GM23338 (cell line): Measurements from ENCODE around the gene DOP1A. TPM values are rescaled to one million over a fixed set of nuclear protein-coding genes. Genes with fewer than 3 reads are reported as not detected.

Experiments used
- ATAC-seq: fragments of 200-7000 bp; cut with Tn5 transposase; 3 replicates; pipeline ENCODE4 v1.9.1; 2020
- DNase-seq: peaks from one replicate; pipeline ENCODE4 v3.0.0-alpha.2; 2015; ENCODE audit warnings: low spot score
- H2AFZ ChIP-seq: fragments of 200-600 bp; sonication (generic); 2 replicates; pipeline ENCODE4 v1.8.0; 2016; ENCODE audit warnings: antibody characterized with exemption, mild to moderate bottlenecking, moderate library complexity
- H3F3A ChIP-seq: fragments of 200-600 bp; sonication (generic); replicated peaks from 2 replicates; pipeline ENCODE4 v1.8.0; 2017; ENCODE audit warnings: antibody characterized with exemption, mixed run types, low read depth
- H3K27ac ChIP-seq: fragments of 200-600 bp; sonication (generic); 2 replicates; pipeline ENCODE4 v1.6.1; 2016; ENCODE audit warnings: low read depth
- H3K27me3 ChIP-seq: fragments of 200-600 bp; sonication (generic); 2 replicates; pipeline ENCODE4 v1.8.0; 2016; ENCODE audit warnings: mild to moderate bottlenecking, mixed run types, moderate library complexity; ENCODE audit not compliant: insufficient read depth
- H3K36me3 ChIP-seq: fragments of 200-600 bp; sonication (generic); 2 replicates; pipeline ENCODE4 v1.8.0; 2016; ENCODE audit warnings: mild to moderate bottlenecking; ENCODE audit not compliant: insufficient read depth
- H3K4me1 ChIP-seq: fragments of 200-600 bp; sonication (generic); 2 replicates; pipeline ENCODE4 v1.8.0; 2016; ENCODE audit warnings: mild to moderate bottlenecking, moderate library complexity; ENCODE audit not compliant: insufficient read depth
- H3K4me2 ChIP-seq: fragments of 200-600 bp; sonication (generic); 2 replicates; pipeline ENCODE4 v1.7.1; 2017; ENCODE audit warnings: mixed run types
- H3K4me3 ChIP-seq: fragments of 200-600 bp; sonication (generic); 2 replicates; pipeline ENCODE4 v1.6.1; 2016; ENCODE audit warnings: mixed run types
- H3K79me2 ChIP-seq: fragments of 200-600 bp; sonication (generic); replicated peaks from 2 replicates; pipeline ENCODE4 v1.8.0; 2017; ENCODE audit warnings: mild to moderate bottlenecking; ENCODE audit not compliant: insufficient read depth
- H3K9me2 ChIP-seq: fragments of 200-600 bp; sonication (generic); 2 replicates; pipeline ENCODE4 v1.8.0; 2017; ENCODE audit not compliant: insufficient read depth
- H4K20me1 ChIP-seq: fragments of 200-600 bp; sonication (generic); replicated peaks from 2 replicates; pipeline ENCODE4 v1.8.0; 2017; ENCODE audit warnings: mild to moderate bottlenecking; ENCODE audit not compliant: insufficient read depth
- H3K27ac Mint-ChIP-seq: 2 replicates; pipeline ENCODE4 v1.8.0; 2020; ENCODE audit warnings: inconsistent platforms, mild to moderate bottlenecking, moderate library complexity, mixed read lengths
- H3K27me3 Mint-ChIP-seq: 3 replicates; pipeline ENCODE4 v1.8.0; 2022; ENCODE audit warnings: low read depth, mild to moderate bottlenecking, moderate library complexity, mixed read lengths, inconsistent platforms; ENCODE audit not compliant: insufficient read depth, poor library complexity
- H3K36me3 Mint-ChIP-seq: 3 replicates; pipeline ENCODE4 v1.8.0; 2021; ENCODE audit warnings: low read depth, mild to moderate bottlenecking, inconsistent platforms, moderate library complexity, mixed read lengths
- H3K4me1 Mint-ChIP-seq: 3 replicates; pipeline ENCODE4 v1.8.0; 2020; ENCODE audit warnings: mild to moderate bottlenecking, inconsistent platforms, mixed read lengths
- H3K4me3 Mint-ChIP-seq: 3 replicates; pipeline ENCODE4 v1.8.0; 2021; ENCODE audit warnings: moderate library complexity, mild to moderate bottlenecking, inconsistent platforms, mixed read lengths
- H3K9me3 Mint-ChIP-seq: 3 replicates; pipeline ENCODE4 v1.8.0; 2020; ENCODE audit warnings: moderate library complexity, mild to moderate bottlenecking, inconsistent platforms, mixed read lengths
- EZH2phosphoT487 ChIP-seq: fragments of 200-600 bp; sonication (generic); IDR thresholded peaks from one replicate; pipeline ENCODE4 v1.8.1; 2018; ENCODE audit warnings: antibody characterized with exemption; ENCODE audit not compliant: unreplicated experiment
- JUNB ChIP-seq: IDR thresholded peaks from one replicate; pipeline ENCODE4 v1.6.1; 2016; ENCODE audit warnings: antibody characterized with exemption; ENCODE audit not compliant: unreplicated experiment
- NANOG ChIP-seq: IDR thresholded peaks from 2 replicates; pipeline ENCODE4 v1.6.1; 2016; ENCODE audit warnings: antibody characterized with exemption, borderline replicate concordance
- POLR2AphosphoS5 ChIP-seq: IDR thresholded peaks from 2 replicates; pipeline ENCODE4 v1.6.1; 2016; ENCODE audit warnings: antibody characterized with exemption, low read depth
- STAT1 ChIP-seq: IDR thresholded peaks from one replicate; pipeline ENCODE4 v1.6.1; 2016; ENCODE audit warnings: antibody characterized with exemption; ENCODE audit not compliant: unreplicated experiment
- ZNF114 ChIP-seq: fragments of 250-450 bp; sonication (Bioruptor Pico); IDR thresholded peaks from 2 replicates; pipeline ENCODE4 v1.5.0; 2020; ENCODE audit warnings: mild to moderate bottlenecking, moderate library complexity
- ZNF331 ChIP-seq: fragments of 250-450 bp; sonication (Bioruptor Pico); IDR thresholded peaks from 2 replicates; pipeline ENCODE4 v1.5.0; 2020; ENCODE audit warnings: low read depth, mild to moderate bottlenecking, moderate library complexity
- polyA plus RNA-seq: library from polyadenylated mRNA; unstranded; fragments of >200 nt; fragmentation: Nextera tagmentation; extraction: Ambion mirVana; gene quantifications from 2 replicates; pipeline ENCODE4 v1.2.1, GENCODE V29; 2016
- total RNA-seq: library from RNA; depleted of rRNA; stranded (reverse); fragments of >200 nt; shearing (Covaris generic); gene quantifications from 2 replicates; pipeline ENCODE4 v1.2.3, GENCODE V29; 2014
- TF ChIP-seq, protein P1 (sequence below): IDR thresholded peaks from one replicate; pipeline ENCODE4 v1.6.1; 2018; ENCODE audit warnings: antibody characterized with exemption; ENCODE audit not compliant: unreplicated experiment
- TF ChIP-seq, protein P2 (sequence below): IDR thresholded peaks from 2 replicates; pipeline ENCODE4 v1.6.1; 2016; ENCODE audit warnings: antibody characterized with exemption
- TF ChIP-seq, protein P3 (sequence below): fragments of 250-450 bp; sonication (Bioruptor Pico); IDR thresholded peaks from 2 replicates; pipeline ENCODE4 v1.5.0; 2020; ENCODE audit warnings: mild to moderate bottlenecking, moderate library complexity

The DOP1A gene
- total and polyA plus RNA-seq, 2 experiments from 2014 or later: 3.9 to 18.6 TPM

DNA sequence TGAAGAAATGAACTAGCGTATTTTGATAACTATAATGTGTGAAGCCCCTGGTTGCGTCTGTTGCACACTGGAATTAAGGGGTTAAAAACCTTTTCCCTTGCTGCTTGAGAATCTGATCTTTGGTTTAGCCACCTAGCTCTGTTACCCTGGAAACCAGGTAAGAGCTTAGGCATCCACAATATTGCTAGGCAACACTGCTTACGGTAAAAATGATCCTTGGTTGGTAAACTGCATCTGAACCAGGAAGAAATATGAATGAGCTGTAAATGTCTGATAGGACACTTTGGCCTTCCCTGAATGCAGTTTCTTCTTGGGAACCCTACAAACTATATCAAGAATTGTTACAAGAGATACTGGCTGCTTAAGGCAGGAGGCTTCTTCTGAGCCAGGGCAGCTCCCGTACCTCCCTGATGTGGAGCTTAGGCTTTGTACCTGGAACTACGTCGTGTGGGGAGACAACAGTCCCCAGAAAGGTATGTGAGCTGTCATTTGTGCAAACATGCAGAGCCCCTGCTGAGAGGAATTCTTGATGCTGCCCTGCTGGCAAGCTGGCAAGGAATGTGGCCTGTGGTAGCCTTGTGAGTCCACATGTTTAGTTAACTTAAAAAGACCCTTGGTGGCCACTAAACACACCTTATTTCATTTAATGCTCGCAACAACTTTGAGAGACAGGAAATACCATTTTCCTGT is 20.3 kb upstream of the DOP1A start:
- Mint-ChIP-seq H3K4me1 (peaks cover 24% of the 10 kb centered on the region), H3K9me3 (no peaks in the 10 kb centered on the region), H3K4me3 (no peak overlapping the region), H3K36me3 (peaks cover 7% of the 10 kb centered on the region), H3K27ac (peak overlapping the region; percentile 18; the same call in 1 of the 2 replicates), H3K27me3 (no peaks in the 10 kb centered on the region)
- no peaks in the 10 kb centered on the region for H3K9me2 ChIP-seq
- TF ChIP-seq POLR2AphosphoS5 (no peak), ZNF114 (CRISPR knock-in tag) (no peak), EZH2phosphoT487 (no peak), STAT1 (no peak), JUNB (no peak), ZNF331 (no peak), NANOG (no peak)
- TF ChIP-seq, protein P1, sequence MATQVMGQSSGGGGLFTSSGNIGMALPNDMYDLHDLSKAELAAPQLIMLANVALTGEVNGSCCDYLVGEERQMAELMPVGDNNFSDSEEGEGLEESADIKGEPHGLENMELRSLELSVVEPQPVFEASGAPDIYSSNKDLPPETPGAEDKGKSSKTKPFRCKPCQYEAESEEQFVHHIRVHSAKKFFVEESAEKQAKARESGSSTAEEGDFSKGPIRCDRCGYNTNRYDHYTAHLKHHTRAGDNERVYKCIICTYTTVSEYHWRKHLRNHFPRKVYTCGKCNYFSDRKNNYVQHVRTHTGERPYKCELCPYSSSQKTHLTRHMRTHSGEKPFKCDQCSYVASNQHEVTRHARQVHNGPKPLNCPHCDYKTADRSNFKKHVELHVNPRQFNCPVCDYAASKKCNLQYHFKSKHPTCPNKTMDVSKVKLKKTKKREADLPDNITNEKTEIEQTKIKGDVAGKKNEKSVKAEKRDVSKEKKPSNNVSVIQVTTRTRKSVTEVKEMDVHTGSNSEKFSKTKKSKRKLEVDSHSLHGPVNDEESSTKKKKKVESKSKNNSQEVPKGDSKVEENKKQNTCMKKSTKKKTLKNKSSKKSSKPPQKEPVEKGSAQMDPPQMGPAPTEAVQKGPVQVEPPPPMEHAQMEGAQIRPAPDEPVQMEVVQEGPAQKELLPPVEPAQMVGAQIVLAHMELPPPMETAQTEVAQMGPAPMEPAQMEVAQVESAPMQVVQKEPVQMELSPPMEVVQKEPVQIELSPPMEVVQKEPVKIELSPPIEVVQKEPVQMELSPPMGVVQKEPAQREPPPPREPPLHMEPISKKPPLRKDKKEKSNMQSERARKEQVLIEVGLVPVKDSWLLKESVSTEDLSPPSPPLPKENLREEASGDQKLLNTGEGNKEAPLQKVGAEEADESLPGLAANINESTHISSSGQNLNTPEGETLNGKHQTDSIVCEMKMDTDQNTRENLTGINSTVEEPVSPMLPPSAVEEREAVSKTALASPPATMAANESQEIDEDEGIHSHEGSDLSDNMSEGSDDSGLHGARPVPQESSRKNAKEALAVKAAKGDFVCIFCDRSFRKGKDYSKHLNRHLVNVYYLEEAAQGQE: no peak
- TF ChIP-seq, protein P2, sequence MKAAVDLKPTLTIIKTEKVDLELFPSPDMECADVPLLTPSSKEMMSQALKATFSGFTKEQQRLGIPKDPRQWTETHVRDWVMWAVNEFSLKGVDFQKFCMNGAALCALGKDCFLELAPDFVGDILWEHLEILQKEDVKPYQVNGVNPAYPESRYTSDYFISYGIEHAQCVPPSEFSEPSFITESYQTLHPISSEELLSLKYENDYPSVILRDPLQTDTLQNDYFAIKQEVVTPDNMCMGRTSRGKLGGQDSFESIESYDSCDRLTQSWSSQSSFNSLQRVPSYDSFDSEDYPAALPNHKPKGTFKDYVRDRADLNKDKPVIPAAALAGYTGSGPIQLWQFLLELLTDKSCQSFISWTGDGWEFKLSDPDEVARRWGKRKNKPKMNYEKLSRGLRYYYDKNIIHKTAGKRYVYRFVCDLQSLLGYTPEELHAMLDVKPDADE: no peak
- TF ChIP-seq, protein P3, sequence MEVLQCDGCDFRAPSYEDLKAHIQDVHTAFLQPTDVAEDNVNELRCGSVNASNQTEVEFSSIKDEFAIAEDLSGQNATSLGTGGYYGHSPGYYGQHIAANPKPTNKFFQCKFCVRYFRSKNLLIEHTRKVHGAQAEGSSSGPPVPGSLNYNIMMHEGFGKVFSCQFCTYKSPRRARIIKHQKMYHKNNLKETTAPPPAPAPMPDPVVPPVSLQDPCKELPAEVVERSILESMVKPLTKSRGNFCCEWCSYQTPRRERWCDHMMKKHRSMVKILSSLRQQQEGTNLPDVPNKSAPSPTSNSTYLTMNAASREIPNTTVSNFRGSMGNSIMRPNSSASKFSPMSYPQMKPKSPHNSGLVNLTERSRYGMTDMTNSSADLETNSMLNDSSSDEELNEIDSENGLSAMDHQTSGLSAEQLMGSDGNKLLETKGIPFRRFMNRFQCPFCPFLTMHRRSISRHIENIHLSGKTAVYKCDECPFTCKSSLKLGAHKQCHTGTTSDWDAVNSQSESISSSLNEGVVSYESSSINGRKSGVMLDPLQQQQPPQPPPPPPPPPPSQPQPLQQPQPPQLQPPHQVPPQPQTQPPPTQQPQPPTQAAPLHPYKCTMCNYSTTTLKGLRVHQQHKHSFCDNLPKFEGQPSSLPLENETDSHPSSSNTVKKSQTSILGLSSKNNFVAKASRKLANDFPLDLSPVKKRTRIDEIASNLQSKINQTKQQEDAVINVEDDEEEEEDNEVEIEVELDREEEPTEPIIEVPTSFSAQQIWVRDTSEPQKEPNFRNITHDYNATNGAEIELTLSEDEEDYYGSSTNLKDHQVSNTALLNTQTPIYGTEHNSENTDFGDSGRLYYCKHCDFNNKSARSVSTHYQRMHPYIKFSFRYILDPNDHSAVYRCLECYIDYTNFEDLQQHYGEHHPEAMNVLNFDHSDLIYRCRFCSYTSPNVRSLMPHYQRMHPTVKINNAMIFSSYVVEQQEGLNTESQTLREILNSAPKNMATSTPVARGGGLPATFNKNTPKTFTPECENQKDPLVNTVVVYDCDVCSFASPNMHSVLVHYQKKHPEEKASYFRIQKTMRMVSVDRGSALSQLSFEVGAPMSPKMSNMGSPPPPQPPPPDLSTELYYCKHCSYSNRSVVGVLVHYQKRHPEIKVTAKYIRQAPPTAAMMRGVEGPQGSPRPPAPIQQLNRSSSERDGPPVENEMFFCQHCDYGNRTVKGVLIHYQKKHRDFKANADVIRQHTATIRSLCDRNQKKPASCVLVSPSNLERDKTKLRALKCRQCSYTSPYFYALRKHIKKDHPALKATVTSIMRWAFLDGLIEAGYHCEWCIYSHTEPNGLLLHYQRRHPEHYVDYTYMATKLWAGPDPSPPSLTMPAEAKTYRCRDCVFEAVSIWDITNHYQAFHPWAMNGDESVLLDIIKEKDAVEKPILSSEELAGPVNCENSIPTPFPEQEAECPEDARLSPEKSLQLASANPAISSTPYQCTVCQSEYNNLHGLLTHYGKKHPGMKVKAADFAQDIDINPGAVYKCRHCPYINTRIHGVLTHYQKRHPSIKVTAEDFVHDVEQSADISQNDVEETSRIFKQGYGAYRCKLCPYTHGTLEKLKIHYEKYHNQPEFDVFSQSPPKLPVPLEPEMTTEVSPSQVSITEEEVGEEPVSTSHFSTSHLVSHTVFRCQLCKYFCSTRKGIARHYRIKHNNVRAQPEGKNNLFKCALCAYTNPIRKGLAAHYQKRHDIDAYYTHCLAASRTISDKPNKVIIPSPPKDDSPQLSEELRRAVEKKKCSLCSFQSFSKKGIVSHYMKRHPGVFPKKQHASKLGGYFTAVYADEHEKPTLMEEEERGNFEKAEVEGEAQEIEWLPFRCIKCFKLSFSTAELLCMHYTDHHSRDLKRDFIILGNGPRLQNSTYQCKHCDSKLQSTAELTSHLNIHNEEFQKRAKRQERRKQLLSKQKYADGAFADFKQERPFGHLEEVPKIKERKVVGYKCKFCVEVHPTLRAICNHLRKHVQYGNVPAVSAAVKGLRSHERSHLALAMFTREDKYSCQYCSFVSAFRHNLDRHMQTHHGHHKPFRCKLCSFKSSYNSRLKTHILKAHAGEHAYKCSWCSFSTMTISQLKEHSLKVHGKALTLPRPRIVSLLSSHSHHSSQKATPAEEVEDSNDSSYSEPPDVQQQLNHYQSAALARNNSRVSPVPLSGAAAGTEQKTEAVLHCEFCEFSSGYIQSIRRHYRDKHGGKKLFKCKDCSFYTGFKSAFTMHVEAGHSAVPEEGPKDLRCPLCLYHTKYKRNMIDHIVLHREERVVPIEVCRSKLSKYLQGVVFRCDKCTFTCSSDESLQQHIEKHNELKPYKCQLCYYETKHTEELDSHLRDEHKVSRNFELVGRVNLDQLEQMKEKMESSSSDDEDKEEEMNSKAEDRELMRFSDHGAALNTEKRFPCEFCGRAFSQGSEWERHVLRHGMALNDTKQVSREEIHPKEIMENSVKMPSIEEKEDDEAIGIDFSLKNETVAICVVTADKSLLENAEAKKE (CRISPR knock-in tag): no peak
- H3K4me1 ChIP-seq: peaks cover 8% of the 10 kb centered on the region
- no peak overlapping the region for H3K4me3 ChIP-seq
- H3K36me3 ChIP-seq: no peaks in the 10 kb centered on the region
- no peaks in the 10 kb centered on the region for H3F3A ChIP-seq
- peak; percentile 88 for ATAC-seq
- no peaks in the 10 kb centered on the region for H3K27me3 ChIP-seq
- H3K4me2 ChIP-seq: no peak overlapping the region
- H3K27ac ChIP-seq: no peak overlapping the region
- peaks cover 4% of the 10 kb centered on the region; the same call in 1 of the 2 replicates for H3K79me2 ChIP-seq
- DNase-seq: peak; percentile 79
- H4K20me1 ChIP-seq: 0 out of 2 replicates have a peak, but pooled peaks cover 4% of the 10 kb centered on the region
- no peak overlapping the region for H2AFZ ChIP-seq
